NCI-H187 (cell line): Measurements from ENCODE around the gene MYO1D.
"Not testable (repeated sequence)": the region's sequence is repeated elsewhere in the genome, so short reads cannot be mapped to it uniquely, and the experiment has no call there.

Experiments
- DNase-seq, 2 experiments: peaks; one replicate each; lab custom pipeline; 2025; lab: John Stamatoyannopoulos, UW

Gene MYO1D

GRCh38 chr17:32673964-32674363, 203.0 kb downstream of the MYO1D start:
- no peak for DNase-seq

GRCh38 chr17:32672711-32673110, 204.2 kb downstream of the MYO1D start:
- no peak for DNase-seq

DNA sequence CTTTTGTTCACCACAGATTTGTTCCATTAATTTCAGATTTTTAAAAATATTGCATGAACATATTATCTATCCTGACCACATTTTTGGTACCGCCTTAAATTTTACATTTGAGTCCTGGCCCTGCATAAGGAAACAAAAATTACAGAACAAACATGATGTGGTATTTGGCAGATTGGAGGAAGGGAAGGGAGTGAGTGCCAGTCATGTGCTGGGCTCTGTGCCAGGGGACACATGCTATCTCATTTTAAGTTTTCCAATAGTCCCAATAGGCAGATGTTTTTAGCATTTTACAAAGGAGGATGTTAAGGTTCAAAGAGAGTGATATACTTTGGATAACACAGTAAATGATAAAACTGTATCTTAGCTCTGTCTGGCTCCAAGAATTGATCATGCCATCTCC, 205.0 kb downstream of the MYO1D start:
- DNase-seq = no peak

DNA sequence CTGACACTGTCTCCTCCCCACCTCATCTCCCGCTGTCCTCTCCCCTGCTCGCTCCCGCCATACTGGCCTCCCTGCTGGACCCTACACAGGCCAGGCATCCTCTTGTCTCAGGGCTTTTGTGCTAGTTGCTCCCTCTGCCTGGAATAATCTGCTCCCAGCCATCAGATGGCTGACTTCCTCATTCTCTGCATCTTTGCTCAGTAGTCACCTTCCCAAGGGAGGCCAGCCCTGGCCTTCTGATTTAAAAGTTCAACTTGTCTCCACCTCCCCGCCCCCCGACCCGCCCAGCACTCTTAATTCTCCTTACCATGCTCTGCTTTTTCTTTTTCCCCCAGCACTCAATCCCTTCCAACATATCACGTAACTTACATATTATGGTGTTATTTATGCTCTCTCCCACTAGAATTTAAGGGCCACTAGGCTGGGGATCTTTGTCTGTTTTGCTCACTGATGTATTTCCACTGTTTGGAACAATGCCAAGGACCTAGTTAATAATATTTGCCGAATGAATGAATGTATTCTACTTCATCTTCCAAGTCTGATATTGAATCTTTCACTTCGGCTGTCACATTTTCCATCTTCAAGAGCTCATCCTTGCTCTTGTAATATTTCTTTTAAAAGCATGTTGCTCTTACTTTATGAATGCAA, 211.9 kb downstream of the MYO1D start:
- DNase-seq = no peak

DNA sequence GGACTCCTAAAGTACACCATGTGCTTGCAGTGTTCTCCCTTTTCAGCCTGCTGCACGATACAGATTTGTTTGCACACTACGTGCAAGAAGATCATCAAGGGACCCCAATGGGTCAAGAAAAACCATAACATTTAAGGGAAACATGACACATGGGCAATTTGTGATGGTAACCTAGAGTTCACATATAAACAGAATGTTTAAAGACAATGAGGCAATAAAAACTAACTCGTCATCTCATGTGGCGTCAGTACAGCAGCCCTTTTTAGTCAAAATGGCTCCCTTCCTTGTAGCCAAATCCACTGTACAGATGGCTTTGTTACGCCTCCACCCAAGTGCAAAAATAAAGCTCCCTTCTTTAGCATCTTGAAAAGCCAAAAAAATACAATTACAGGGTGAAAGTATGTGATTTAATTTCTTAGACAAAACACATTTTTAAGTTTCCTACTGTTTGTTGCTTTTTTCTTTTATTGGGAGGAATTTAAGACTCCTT, 216.4 kb downstream of the MYO1D start:
- no peak for DNase-seq

DNA sequence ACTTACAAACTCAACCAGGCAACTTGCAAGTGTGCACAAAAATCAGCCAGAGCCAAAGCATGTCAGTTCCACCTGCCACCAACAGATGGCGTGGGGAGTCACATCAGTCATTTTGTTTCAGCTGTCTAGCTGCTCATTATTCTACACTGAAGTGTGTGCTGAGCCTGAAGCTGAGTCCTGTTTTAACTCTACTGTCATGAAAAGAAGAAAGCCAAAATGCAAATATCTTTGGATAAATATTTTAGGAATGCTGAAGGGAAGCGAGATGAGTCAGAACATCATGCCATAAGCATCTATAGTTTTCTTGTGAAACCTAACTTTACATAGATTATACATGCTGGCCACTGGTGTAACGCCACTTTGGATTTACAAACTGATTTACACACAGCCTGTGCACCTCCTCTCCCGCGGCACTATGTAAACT, 217.5 kb downstream of the MYO1D start:
- DNase-seq = peak; percentile 21 to 32

DNA sequence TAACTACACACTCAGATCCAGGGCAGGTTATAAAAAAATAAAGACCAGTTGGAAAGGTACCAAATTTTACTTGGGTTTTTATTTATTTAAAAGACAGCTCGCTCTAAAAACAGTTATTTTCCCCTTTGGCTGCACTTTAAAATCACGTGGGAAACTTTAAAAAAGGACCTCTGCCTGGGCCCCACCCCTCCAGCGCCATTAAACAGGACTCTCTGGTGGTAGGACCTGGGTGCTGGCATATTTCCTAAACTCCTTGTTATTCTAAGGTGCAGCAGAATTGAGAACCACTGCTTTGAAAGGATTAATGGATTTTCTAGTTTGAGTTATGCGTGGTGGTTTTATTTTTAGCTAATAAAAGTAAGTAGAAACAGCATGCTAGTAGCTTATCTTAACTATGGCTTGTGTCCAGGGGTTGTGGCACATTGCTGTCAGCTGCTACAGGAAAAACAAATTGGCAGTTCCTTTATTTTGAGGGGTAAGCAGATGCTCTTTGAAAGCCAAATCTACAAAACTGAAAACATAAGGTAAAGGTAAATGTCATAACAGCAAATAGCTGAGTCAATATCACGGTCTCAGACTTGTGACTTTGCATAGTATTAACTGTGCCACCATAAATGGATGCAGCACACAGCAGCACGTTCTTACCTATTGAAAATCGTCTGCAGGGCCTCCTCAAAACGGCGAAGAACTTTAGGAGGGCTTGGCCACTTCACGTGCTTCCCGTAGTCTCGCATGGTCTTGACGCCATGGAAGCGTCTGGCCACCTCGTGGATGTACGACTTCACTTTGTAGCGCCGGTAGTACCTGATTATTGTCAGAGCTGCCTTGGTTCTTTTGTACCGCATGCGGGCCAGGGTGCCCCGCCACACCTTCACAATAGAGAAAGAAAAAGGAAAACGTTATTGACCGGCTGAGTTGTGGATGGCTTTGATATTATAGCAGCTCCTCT, 218.2 kb downstream of the MYO1D start:
- no peak for DNase-seq

DNA sequence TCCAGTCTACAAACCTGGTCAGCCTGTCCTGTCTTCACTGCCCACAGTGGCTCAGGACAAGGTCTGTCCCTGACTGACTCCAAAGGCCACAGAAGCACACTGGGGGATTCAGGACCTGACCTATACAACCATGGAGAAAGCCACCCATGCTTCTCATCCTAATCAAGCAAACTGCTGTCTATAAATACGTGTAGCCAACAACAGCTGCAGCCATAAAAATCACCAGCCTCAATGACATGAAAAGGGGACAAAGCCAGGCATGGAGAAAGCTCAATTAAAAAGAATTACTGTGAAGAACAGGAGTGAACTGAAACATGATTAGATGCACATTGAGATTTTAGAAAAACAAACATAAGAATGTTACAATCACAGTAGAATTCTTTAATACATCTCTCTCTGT, 220.0 kb downstream of the MYO1D start:
- no peak for DNase-seq

DNA sequence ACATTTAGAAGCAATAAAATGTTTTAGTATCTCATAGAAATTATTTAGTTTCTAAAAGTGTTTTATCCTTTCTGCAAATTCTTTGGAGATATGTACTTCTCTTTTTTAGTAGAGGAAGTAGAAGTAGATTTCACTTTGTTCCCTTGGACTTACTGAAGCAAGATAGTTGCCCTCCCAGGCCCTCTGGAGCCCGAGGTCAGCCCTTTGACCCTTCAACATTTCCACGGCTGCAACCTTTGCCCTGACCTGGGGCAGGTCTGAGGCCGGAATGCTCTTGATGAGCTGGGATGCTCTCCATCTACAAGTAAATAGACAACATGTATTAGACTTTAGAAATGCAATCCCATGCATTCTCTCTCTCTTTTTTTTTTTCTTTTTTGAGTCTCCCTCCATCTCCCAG, 222.6 kb downstream of the MYO1D start:
- no peak for DNase-seq

DNA sequence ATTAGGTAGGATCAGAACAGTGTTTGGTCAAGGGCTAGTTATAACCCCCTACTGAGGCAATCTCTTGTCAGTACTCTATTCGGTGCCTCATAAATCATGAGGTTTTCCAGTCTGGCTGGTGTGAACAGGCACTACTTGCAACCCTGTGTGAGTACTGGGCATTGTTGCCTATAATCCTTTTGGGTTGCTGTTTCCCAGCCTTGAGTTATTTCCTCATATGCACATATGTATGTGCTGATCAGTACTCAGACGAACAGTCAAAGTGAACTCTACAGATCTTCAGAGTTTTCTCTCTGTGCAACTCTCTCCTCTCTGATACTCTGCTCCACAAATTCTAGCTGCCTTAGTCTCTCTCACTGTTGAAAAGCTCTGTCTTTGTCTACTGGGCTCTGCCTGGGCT, 225.8 kb downstream of the MYO1D start:
- DNase-seq = no peak

DNA sequence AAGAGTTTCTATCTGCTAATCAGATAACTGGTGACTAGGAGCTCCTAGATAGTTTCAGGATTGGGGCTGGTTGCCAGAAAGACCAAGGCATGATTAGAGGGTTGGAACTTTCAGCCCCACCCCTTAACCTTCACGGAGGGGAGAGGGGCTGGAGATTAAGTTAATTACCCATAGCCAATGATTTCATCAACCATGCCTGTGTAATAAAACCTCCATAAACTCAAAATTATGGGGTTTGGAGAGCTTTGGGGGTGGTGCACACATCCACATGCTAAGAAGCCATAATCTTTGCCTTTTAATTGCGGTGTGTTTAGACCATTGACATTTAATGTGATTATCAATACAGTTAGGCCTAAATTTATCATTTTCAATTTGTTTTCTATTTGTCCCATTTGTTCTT, 228.5 kb downstream of the MYO1D start:
- DNase-seq = no peak

DNA sequence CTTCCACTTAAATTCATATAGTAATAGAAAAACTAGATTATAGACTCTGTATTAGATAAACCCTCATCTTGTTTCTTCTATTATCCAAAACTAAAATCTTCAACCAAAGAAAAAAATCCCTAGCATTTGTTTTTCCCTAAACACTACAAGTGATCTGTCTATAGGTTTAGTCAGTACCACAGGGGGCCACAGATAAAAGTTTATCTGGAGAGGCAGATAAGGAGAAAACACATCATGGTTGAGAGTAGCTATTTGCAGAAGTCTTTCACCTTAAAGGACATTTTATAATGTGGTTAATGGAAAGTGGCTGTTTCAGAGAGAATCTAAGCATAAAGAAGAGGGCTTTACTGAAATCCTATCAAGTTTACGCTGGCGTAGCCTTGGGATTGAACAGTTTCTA, 230.0 kb downstream of the MYO1D start:
- DNase-seq = no peak

- DNase-seq = not testable (repeated sequence)
Measured at GRCh38 chr17:32641514-32641913, 235.4 kb downstream of the MYO1D start.

GRCh38 chr17:32636598-32637218, 240.2 kb downstream of the MYO1D start:
- DNase-seq = no peak

GRCh38 chr17:32634167-32634566, 242.8 kb downstream of the MYO1D start:
- no peak for DNase-seq

- no peak for DNase-seq
Measured at GRCh38 chr17:32631341-32632096, 245.4 kb downstream of the MYO1D start.

DNA sequence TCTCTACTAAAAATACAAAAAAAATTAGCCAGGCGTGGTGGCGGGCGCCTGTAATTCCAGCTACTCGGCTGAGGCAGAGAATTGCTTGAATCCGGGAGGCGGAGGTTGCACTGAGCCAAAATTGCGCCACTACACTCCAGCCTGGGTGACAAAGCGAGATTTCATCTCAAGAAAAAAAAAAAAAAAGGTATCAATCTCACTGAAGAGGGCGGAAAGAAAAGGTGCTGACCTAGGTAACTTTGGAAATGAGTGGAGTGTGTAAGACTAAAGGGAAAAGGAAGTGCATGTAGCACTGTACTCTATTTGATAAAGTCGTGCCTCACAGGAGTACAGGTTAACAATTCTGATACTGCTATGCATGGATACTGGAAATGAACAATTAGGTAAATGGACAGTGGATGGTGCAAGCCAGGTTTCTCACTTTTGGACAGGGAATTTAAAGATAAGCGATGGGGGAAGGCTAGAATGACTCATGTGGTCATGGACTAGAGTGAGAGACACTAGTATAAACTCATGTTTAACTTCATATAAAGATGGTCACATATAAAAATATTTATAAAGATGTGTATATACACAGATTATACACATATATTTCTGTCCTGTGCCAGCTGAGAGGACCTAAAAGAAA, 247.2 kb downstream of the MYO1D start:
- DNase-seq = no peak

- no peak for DNase-seq
Measured at GRCh38 chr17:32628271-32629044, 248.5 kb downstream of the MYO1D start.

DNA sequence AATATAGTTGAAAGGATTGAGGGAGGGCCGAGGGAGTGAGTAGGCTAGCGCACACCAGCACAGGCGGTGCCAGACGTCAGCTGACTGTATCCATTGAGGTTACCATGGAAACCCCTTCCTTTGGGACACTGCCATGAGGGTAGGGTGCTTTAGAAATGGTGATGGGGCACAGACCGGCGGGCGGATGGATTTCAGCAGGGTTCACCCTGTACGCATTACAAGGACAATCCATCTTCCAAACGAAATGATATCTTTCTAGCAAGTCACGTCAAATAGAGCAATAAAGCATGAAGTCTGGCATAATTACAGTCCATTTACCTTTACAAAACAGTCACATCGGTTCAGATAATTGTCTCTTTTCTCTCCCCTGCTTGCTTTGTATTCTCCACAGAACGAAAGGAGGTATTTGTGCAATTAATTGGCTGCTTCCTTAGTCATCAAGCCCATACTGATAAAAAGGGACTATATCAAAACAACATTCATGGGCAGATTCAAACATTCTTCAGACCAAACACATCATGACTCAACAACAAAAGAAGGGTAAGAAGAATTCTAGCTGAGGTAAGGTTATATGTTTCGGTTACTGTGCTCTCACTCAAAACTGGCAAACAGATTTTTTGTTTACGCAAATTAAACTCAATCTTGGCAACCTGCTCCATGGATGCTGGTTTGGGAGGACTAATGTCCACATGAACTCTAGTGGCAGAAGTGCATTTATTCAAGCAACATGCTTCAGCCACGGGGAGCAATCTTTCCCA, 249.5 kb downstream of the MYO1D start:
- DNase-seq = no peak

GRCh38 chr17:32626379-32626791, 250.5 kb downstream of the MYO1D start:
- DNase-seq = no peak
